DOHH2 (cell line): Measurements from ENCODE around the gene PPARA.

Source experiments
- CTCF ChIP-seq: fragments of 200-600 bp; sonication (generic); IDR thresholded peaks from one replicate; pipeline ENCODE4 v1.5.1; 2014; ENCODE audit warnings: antibody characterized with exemption, mild to moderate bottlenecking, low read depth, low read length; ENCODE audit not compliant: poor library complexity, severe bottlenecking
- EZH2phosphoT487 ChIP-seq: fragments of 200-600 bp; sonication (generic); IDR thresholded peaks from 2 replicates; pipeline ENCODE4 v1.6.1; 2017; ENCODE audit warnings: borderline replicate concordance, mild to moderate bottlenecking, antibody characterized with exemption, low read length, moderate library complexity, mixed read lengths

GRCh38 chr22:46162285-46162684 lies 12.0 kb downstream of the PPARA start:
- TF ChIP-seq CTCF (no peak), EZH2phosphoT487 (no peak)
